Neuronal stem cell (in vitro differentiated cells): Measurements from ENCODE around the gene LCLAT1.

ENCODE experiments used
- DNase-seq: peaks from one replicate; pipeline ENCODE4 v3.0.0-alpha.2; 2013; ENCODE audit warnings: low spot score
- H2AFZ ChIP-seq: one replicate; pipeline ENCODE4 v1.6.1; 2013; ENCODE audit warnings: mild to moderate bottlenecking, low read length, inconsistent platforms
- H2AK5ac ChIP-seq: 2 replicates; pipeline ENCODE4 v1.6.1; 2013; ENCODE audit warnings: low read depth, mild to moderate bottlenecking, inconsistent platforms, low read length, moderate library complexity, mixed read lengths
- H2BK120ac ChIP-seq: 2 replicates; pipeline ENCODE4 v1.6.1; 2013; ENCODE audit warnings: low read depth, mild to moderate bottlenecking, inconsistent platforms, low read length, moderate library complexity, mixed read lengths
- H2BK12ac ChIP-seq: one replicate; pipeline ENCODE4 v1.6.1; 2013; ENCODE audit warnings: low read length, inconsistent platforms
- H2BK15ac ChIP-seq: 2 replicates; pipeline ENCODE4 v1.6.1; 2013; ENCODE audit warnings: mild to moderate bottlenecking, low read length, inconsistent platforms, mixed read lengths
- H2BK5ac ChIP-seq: one replicate; pipeline ENCODE4 v1.6.1; 2013; ENCODE audit warnings: inconsistent platforms, mild to moderate bottlenecking, low read length, moderate library complexity
- H3K14ac ChIP-seq: one replicate; pipeline ENCODE4 v1.6.1; 2013; ENCODE audit warnings: low read length, inconsistent platforms
- H3K18ac ChIP-seq: 2 replicates; pipeline ENCODE4 v1.6.1; 2013; ENCODE audit warnings: low read length, inconsistent platforms
- H3K23ac ChIP-seq: 2 replicates; pipeline ENCODE4 v1.6.1; 2013; ENCODE audit warnings: low read depth, mild to moderate bottlenecking, mixed read lengths, low read length, inconsistent platforms; ENCODE audit not compliant: poor library complexity
- H3K27ac ChIP-seq: replicated peaks from 3 replicates; pipeline ENCODE4 v1.5.1; 2013; ENCODE audit warnings: low read length, inconsistent platforms
- H3K27me3 ChIP-seq, 3 experiments: 2 replicates each; pipeline ENCODE4 v1.6.1; 2013; ENCODE audit warnings: low read length in 3 of 3, mild to moderate bottlenecking in 2 of 3, inconsistent platforms in 1 of 3, low read depth in 1 of 3, mixed read lengths in 1 of 3, moderate library complexity in 1 of 3; ENCODE audit not compliant: control insufficient read depth in 3 of 3, insufficient read depth in 3 of 3
- H3K36me3 ChIP-seq, 2 donors: replicated peaks in 1 of 2; 2 replicates each; pipeline ENCODE4 v1.6.1; 2013; ENCODE audit warnings: low read length in 2 of 2; ENCODE audit not compliant: control insufficient read depth in 2 of 2, insufficient read depth in 2 of 2
- H3K4ac ChIP-seq: 2 replicates; pipeline ENCODE4 v1.6.1; 2013; ENCODE audit warnings: inconsistent platforms, mild to moderate bottlenecking, low read length, moderate library complexity
- H3K4me1 ChIP-seq, 2 donors: 1 replicate in 1 of 2; 2 replicates in 1 of 2; pipeline ENCODE4 v1.6.1; 2013; ENCODE audit warnings: low read length in 2 of 2, low read depth in 1 of 2; ENCODE audit not compliant: control insufficient read depth in 2 of 2, insufficient read depth in 1 of 2
- H3K4me2 ChIP-seq: one replicate; pipeline ENCODE4 v1.6.1; 2013; ENCODE audit warnings: mild to moderate bottlenecking, low read length, inconsistent platforms; ENCODE audit not compliant: insufficient read depth, poor library complexity, severe bottlenecking
- H3K4me3 ChIP-seq, 2 donors: 2 replicates each; pipeline ENCODE4 v1.5.1; 2013; ENCODE audit warnings: low read length in 2 of 2, mild to moderate bottlenecking in 2 of 2, inconsistent platforms in 1 of 2, moderate library complexity in 1 of 2
- H3K79me1 ChIP-seq: one replicate; pipeline ENCODE4 v1.6.1; 2013; ENCODE audit warnings: low read depth, mild to moderate bottlenecking, inconsistent platforms, low read length, moderate library complexity
- H3K9ac ChIP-seq: one replicate; pipeline ENCODE4 v1.6.1; 2013; ENCODE audit warnings: mild to moderate bottlenecking, low read depth, low read length, inconsistent platforms; ENCODE audit not compliant: poor library complexity
- H3K9me3 ChIP-seq, 2 donors: replicated peaks in 1 of 2; 2 replicates each; pipeline versions ENCODE3 to v1.6.1; 2013; ENCODE audit warnings: low read length in 2 of 2, mild to moderate bottlenecking in 2 of 2, inconsistent platforms in 1 of 2, low read depth in 1 of 2, mixed read lengths in 1 of 2, moderate library complexity in 1 of 2; ENCODE audit not compliant: control insufficient read depth in 2 of 2, insufficient read depth in 1 of 2
- H4K8ac ChIP-seq: one replicate; pipeline ENCODE4 v1.6.1; 2013; ENCODE audit warnings: low read depth, mild to moderate bottlenecking, inconsistent platforms, low read length, moderate library complexity
- H4K91ac ChIP-seq: one replicate; pipeline ENCODE4 v1.6.1; 2013; ENCODE audit warnings: low read length, low read depth, mild to moderate bottlenecking, inconsistent platforms; ENCODE audit not compliant: poor library complexity
- WGBS, 2 donors: extraction: QIAGEN DNeasy Blood & Tissue Kit; methylation state at CpG; one replicate each; pipeline ENCODE4 v1.1.7; 2013; ENCODE audit warnings: missing lambda C conversion rate in 2 of 2, mixed read lengths in 1 of 2; ENCODE audit not compliant: insufficient read length in 2 of 2, insufficient replicate concordance in 1 of 2; ENCODE audit errors: extremely low coverage in 2 of 2; 5-methylcytosine and 5-hydroxymethylcytosine counted together

The LCLAT1 gene

GRCh38 chr2:30405260-30405605, 41.8 kb upstream of the LCLAT1 start:
- Histone ChIP-seq H3K36me3 (no peaks in the 10 kb centered on the region), H4K8ac (no peak overlapping the region), H3K27ac (no peak overlapping the region), H3K23ac (no peak overlapping the region), H3K9ac (no peak overlapping the region), H3K18ac (peak overlapping the region; percentile 30), H2BK15ac (no peak overlapping the region), H3K4ac (no peak overlapping the region), H3K27me3 (peaks cover 0 to 60% (median 0%) of the 10 kb centered on the region in 3 experiments), H3K79me1 (no peaks in the 10 kb centered on the region), H2BK120ac (no peak overlapping the region), H3K4me1 (peaks cover 13 to 14% of the 10 kb centered on the region in 2 donors), H2BK5ac (no peak overlapping the region), H2BK12ac (no peak overlapping the region), H2AK5ac (no peak overlapping the region), H2AFZ (no peak overlapping the region), H3K9me3 (no peaks in the 10 kb centered on the region), H3K4me3 (no peak overlapping the region), H3K4me2 (no peak overlapping the region), H4K91ac (no peak overlapping the region), H3K14ac (no peak overlapping the region)
- no peak for DNase-seq
- no CpG with 5 or more reads among the region's 1 CpG for WGBS, 2 donors

GRCh38 chr2:30406853-30407252, 40.2 kb upstream of the LCLAT1 start:
- no peak overlapping the region for H2BK5ac ChIP-seq
- no CpG with 5 or more reads among the region's 2 CpGs for WGBS, 2 donors
- no peaks in the 10 kb centered on the region for H3K36me3 ChIP-seq
- no peak overlapping the region for H2AK5ac ChIP-seq
- H2BK120ac ChIP-seq = no peak overlapping the region
- H3K4me3 ChIP-seq = no peak overlapping the region
- peaks cover 0 to 50% (median 0%) of the 10 kb centered on the region in 3 experiments for H3K27me3 ChIP-seq
- H3K9ac ChIP-seq = no peak overlapping the region
- H4K8ac ChIP-seq = no peak overlapping the region
- H4K91ac ChIP-seq = no peak overlapping the region
- H3K4me2 ChIP-seq = no peak overlapping the region
- no peak overlapping the region for H3K23ac ChIP-seq
- H2BK12ac ChIP-seq = no peak overlapping the region
- no peaks in the 10 kb centered on the region for H3K9me3 ChIP-seq
- H3K79me1 ChIP-seq = no peaks in the 10 kb centered on the region
- no peak for DNase-seq
- peaks cover 13 to 19% of the 10 kb centered on the region in 2 donors for H3K4me1 ChIP-seq
- H3K18ac ChIP-seq = no peak overlapping the region
- no peak overlapping the region for H3K4ac ChIP-seq
- H3K14ac ChIP-seq = no peak overlapping the region
- no peak overlapping the region for H3K27ac ChIP-seq
- no peak overlapping the region for H2AFZ ChIP-seq
- H2BK15ac ChIP-seq = no peak overlapping the region

GRCh38 chr2:30408961-30409387, 38.1 kb upstream of the LCLAT1 start:
- H2BK5ac ChIP-seq = no peak overlapping the region
- H3K4me2 ChIP-seq = no peak overlapping the region
- H3K9me3 ChIP-seq = no peaks in the 10 kb centered on the region
- H3K23ac ChIP-seq = no peak overlapping the region
- H3K14ac ChIP-seq = no peak overlapping the region
- H3K4me1 ChIP-seq = peaks cover 15 to 33% of the 10 kb centered on the region in 2 donors
- no peaks in the 10 kb centered on the region for H3K36me3 ChIP-seq
- H3K4ac ChIP-seq = no peak overlapping the region
- H3K79me1 ChIP-seq = no peaks in the 10 kb centered on the region
- no peak overlapping the region for H3K4me3 ChIP-seq
- no peak overlapping the region for H4K91ac ChIP-seq
- no peak overlapping the region for H2AK5ac ChIP-seq
- H3K18ac ChIP-seq = no peak overlapping the region
- no peak overlapping the region for H3K9ac ChIP-seq
- no peak overlapping the region for H3K27ac ChIP-seq
- no peak for DNase-seq
- H2BK15ac ChIP-seq = no peak overlapping the region
- H4K8ac ChIP-seq = no peak overlapping the region
- H3K27me3 ChIP-seq = peaks cover 0 to 42% (median 0%) of the 10 kb centered on the region in 3 experiments
- no peak overlapping the region for H2BK120ac ChIP-seq
- no peak overlapping the region for H2BK12ac ChIP-seq
- H2AFZ ChIP-seq = no peak overlapping the region

GRCh38 chr2:30410217-30410616, 36.8 kb upstream of the LCLAT1 start:
- no peak overlapping the region for H3K27ac ChIP-seq
- no peak overlapping the region for H2BK120ac ChIP-seq
- H3K79me1 ChIP-seq = no peaks in the 10 kb centered on the region

More at GRCh38 chr2:30410217-30410616, 36.8 kb upstream of the LCLAT1 start:
- Histone ChIP-seq H3K18ac (no peak overlapping the region), H3K23ac (no peak overlapping the region), H3K27me3 (peaks cover 0 to 32% (median 0%) of the 10 kb centered on the region in 3 experiments), H2BK5ac (no peak overlapping the region), H3K4me2 (no peak overlapping the region), H2AFZ (no peak overlapping the region), H3K9me3 (no peaks in the 10 kb centered on the region), H2BK15ac (no peak overlapping the region), H2BK12ac (no peak overlapping the region), H2AK5ac (no peak overlapping the region), H4K91ac (no peak overlapping the region), H3K9ac (no peak overlapping the region), H3K4ac (no peak overlapping the region), H3K4me1 (peaks cover 6 to 24% of the 10 kb centered on the region in 2 donors), H3K4me3 (no peak overlapping the region), H3K36me3 (no peaks in the 10 kb centered on the region), H3K14ac (no peak overlapping the region), H4K8ac (no peak overlapping the region)
- no peak for DNase-seq
- no CpG with 5 or more reads among the region's 2 CpGs for WGBS, 2 donors
